Measurements from ENCODE around the gene HEMK1. TPM values are rescaled to one million over a fixed set of nuclear protein-coding genes. Genes with fewer than 3 reads are reported as not detected.

The HEMK1 gene
- total and polyA plus RNA-seq, 2 of the 4 experiments (the other 2 are of a cell fraction) = 17.2 to 20.8 TPM

DNA sequence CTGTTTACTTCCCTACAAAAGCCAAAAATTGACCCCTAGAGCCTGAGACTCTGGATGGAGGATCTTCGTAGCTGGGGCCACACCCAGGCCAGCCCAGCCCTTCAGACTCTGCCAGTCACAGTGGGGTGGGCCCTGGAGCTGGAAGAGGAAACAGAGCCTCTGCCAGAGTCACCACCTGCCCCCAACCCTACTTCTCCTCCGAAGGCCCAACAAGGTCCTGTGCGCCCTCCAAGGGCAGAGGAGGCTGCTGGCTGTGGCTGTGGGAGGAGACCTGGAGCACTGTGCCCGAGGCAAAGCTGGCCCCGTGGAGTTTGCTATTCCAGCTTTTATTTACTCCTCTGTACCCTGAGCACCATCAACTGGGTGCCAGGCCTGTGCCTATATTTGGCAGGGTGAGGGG is 23.2 kb downstream of the HEMK1 start:
- Histone ChIP-seq H4K20me1 (ENCODE audit: insufficient read depth, low read length) (no peaks in the 10 kb centered on the region), H4K91ac (ENCODE audit: insufficient read depth, low read depth, low read length) (no peak overlapping the region), H3K27me3 (ENCODE audit: control insufficient read depth, insufficient read depth, low read length) (no peaks in the 10 kb centered on the region), H2BK120ac (ENCODE audit: low read depth, low read length) (no peak overlapping the region), H3K27ac (ENCODE audit: insufficient read depth, low read length) (no peak overlapping the region), H3K79me1 (ENCODE audit: low read depth in 1 of 2, low read length in 2 of 2) (no peaks in the 10 kb centered on the region), H3K56ac (ENCODE audit: extremely low read depth, insufficient read depth, low read length) (no peak overlapping the region), H3K4ac (ENCODE audit: low read depth, low read length) (no peak overlapping the region), H3K23ac (ENCODE audit: low read depth, low read length) (no peak overlapping the region), H3K9me1 (ENCODE audit: insufficient read depth, low read length) (0 out of 2 replicates have a peak, but pooled peaks cover 3% of the 10 kb centered on the region), H2AK5ac (ENCODE audit: low read depth, low read length) (no peak overlapping the region), H2BK20ac (ENCODE audit: low read depth, low read length) (no peak overlapping the region), H3K36me3 (ENCODE audit: control insufficient read depth, insufficient read depth, low read length) (no peaks in the 10 kb centered on the region), H4K5ac (ENCODE audit: low read depth, low read length) (no peak overlapping the region), H2AK9ac (replicated peaks; ENCODE audit: low read depth, low read length, poor library complexity) (peak overlapping the region; percentile 55), H3K4me1 (ENCODE audit: control insufficient read depth, insufficient read depth, low read length) (no peaks in the 10 kb centered on the region; the same call in 1 of the 2 replicates), H2BK5ac (ENCODE audit: low read depth, low read length, poor library complexity, severe bottlenecking) (no peak overlapping the region), H3K18ac (ENCODE audit: low read depth, low read length) (no peak overlapping the region), H2AFZ (replicated peaks; ENCODE audit: low read length, poor library complexity) (no peak overlapping the region), H3K4me3 (ENCODE audit: insufficient read depth, low read depth, low read length) (no peak overlapping the region), H3K4me2 (ENCODE audit: low read depth, low read length) (no peak overlapping the region), H3K9me3 (ENCODE audit: control insufficient read depth, insufficient read depth, low read length) (no peaks in the 10 kb centered on the region), H4K8ac (ENCODE audit: low read depth in 2 of 2, low read length in 2 of 2) (no peak overlapping the region), H3K14ac (replicated peaks; ENCODE audit: low read depth, low read length) (no peak overlapping the region), H2BK15ac (ENCODE audit: low read depth, low read length) (no peak overlapping the region), H3K9ac (ENCODE audit: low read depth, low read length) (no peak overlapping the region)
- ChIA-PET POLR2A (ENCODE audit: unreplicated experiment) (no interaction called here), CTCF (interaction anchor here (0.8 to 1.2 kb wide), 2 partner anchors 19 to 24 kb away, joined by 3 read pairs; no protein-coding TSS in a partner anchor)
- intact Hi-C loops (cut with micrococcal nuclease) (no loop called here), dilution Hi-C loops (cut with HindIII; ENCODE audit: low sequenced_read_pairs, unreplicated experiment) (no loop called here), in situ Hi-C loops (cut with MboI; ENCODE audit: low sequenced_read_pairs) (no loop called here)
- no CpG with 5 or more reads among the region's 5 CpGs for WGBS, 2 experiments (ENCODE audit: extremely low coverage in 2 of 2, insufficient read length in 1 of 2)
- no peak for ATAC-seq (ENCODE audit: low read depth)
- no peak for TF ChIP-seq FOS (IDR thresholded peaks at IDR 0.05; ENCODE audit: low read depth, low read length)
- TF ChIP-seq RFX5 (IDR thresholded peaks at IDR 0.05; ENCODE audit: low read depth, low read length) = no peak
- TF ChIP-seq, protein P1, sequence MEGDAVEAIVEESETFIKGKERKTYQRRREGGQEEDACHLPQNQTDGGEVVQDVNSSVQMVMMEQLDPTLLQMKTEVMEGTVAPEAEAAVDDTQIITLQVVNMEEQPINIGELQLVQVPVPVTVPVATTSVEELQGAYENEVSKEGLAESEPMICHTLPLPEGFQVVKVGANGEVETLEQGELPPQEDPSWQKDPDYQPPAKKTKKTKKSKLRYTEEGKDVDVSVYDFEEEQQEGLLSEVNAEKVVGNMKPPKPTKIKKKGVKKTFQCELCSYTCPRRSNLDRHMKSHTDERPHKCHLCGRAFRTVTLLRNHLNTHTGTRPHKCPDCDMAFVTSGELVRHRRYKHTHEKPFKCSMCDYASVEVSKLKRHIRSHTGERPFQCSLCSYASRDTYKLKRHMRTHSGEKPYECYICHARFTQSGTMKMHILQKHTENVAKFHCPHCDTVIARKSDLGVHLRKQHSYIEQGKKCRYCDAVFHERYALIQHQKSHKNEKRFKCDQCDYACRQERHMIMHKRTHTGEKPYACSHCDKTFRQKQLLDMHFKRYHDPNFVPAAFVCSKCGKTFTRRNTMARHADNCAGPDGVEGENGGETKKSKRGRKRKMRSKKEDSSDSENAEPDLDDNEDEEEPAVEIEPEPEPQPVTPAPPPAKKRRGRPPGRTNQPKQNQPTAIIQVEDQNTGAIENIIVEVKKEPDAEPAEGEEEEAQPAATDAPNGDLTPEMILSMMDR (conservative IDR thresholded peaks at IDR 0.05; ENCODE audit: low read depth, low read length) = no peak
- no peak for TF ChIP-seq BHLHE40 (IDR thresholded peaks at IDR 0.05; ENCODE audit: low read depth, low read length)
- no peak for TF ChIP-seq MXI1 (IDR thresholded peaks at IDR 0.05; ENCODE audit: borderline replicate concordance, low read depth, low read length)
- no peak for TF ChIP-seq CEBPB (IDR thresholded peaks at IDR 0.05; ENCODE audit: low read depth, low read length)
- TF ChIP-seq MAFK (IDR thresholded peaks at IDR 0.05; ENCODE audit: low read depth, low read length) = no peak
- TF ChIP-seq NFE2L2 (IDR thresholded peaks at IDR 0.05; ENCODE audit: low read depth, low read length) = no peak
- no peak for TF ChIP-seq RAD21 (IDR thresholded peaks at IDR 0.05; ENCODE audit: low read length)
- no peak for TF ChIP-seq POLR2A (IDR thresholded peaks at IDR 0.05; ENCODE audit: low read depth, low read length)
- TF ChIP-seq RCOR1 (IDR thresholded peaks at IDR 0.05; ENCODE audit: insufficient replicate concordance, low read length) = no peak
- TF ChIP-seq SMC3 (IDR thresholded peaks at IDR 0.05; ENCODE audit: low read depth, low read length) = no peak
- no peak for TF ChIP-seq MAZ (IDR thresholded peaks at IDR 0.05; ENCODE audit: borderline replicate concordance, low read depth, low read length)
- TF ChIP-seq, protein P2, sequence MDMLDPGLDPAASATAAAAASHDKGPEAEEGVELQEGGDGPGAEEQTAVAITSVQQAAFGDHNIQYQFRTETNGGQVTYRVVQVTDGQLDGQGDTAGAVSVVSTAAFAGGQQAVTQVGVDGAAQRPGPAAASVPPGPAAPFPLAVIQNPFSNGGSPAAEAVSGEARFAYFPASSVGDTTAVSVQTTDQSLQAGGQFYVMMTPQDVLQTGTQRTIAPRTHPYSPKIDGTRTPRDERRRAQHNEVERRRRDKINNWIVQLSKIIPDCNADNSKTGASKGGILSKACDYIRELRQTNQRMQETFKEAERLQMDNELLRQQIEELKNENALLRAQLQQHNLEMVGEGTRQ (IDR thresholded peaks at IDR 0.05; ENCODE audit: low read depth, low read length) = no peak
- no peak for TF ChIP-seq CHD1 (IDR thresholded peaks at IDR 0.05; ENCODE audit: low read depth, low read length)
- BruUV-seq (replicated peaks) = no TSS peak
- DNase-seq = no peak
